Stimulated activated CD4-positive, alpha-beta T cell treated with anti-CD3 and anti-CD28 coated beads, Interleukin-4, amount 100 ng/mL, for 4 hours (primary cell): ENCODE results near the gene RAB12.
"Not testable (repeated sequence)": the region's sequence is repeated elsewhere in the genome, so short reads cannot be mapped to it uniquely, and the experiment has no call there.

Experiments
- DNase-seq, 2 experiments: peaks; one replicate each; pipeline ENCODE4 v3.0.0-alpha.2; 2020

The RAB12 gene

DNA sequence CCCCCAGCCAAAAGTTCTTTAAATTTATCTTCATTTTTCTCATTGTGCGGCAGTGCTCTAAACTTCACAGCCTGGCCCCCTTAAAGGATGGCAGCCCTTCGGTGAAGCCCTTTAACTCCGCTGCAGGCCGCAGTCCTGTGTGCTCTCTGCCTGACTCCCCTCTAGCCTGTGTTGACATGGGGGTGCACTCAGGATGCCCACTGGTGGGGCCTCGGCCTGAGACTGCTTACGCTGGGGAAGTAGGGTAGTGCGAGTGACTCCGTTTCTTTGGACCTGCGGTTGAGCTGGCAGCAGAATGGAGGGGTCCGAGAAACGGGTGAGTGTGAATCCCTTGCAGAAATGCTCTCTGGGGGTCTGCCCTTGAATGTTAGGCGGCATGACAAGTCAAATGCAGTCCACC is 5.6 kb downstream of the RAB12 start:
- DNase-seq: no peak

DNA sequence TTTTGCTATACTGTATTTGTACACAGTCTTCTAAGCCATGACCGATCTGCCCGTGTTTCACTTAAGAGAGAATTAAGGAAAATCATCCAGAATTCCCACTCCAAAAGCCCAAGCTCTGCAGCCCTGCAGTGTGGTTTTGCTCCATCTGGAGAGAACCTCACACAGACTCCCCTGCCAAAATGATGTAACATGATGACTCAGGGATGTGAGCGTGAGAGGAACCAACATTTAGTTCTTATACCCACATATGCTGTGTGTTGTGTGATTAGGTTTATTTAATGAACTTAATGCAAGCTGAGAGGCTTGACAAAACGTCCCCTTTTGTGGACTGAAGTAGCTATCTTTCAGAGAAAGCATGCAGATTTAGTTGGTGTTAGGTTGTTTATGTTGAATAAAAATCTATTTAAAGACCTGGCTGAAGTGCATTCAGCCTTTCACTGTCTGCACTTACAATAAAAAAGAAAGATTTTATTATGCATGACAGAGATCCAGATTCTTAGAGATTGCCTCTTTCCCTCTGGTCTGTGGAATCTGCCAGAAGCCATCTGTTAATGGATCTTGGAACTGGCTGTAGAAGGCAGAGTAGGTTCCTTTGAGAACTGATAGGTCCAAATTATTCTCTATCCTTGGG is 6.3 kb downstream of the RAB12 start:
- DNase-seq: no peak

- DNase-seq: no peak
Measured at GRCh38 chr18:8616028-8616401, 6.8 kb downstream of the RAB12 start.

GRCh38 chr18:8617907-8618306 is 8.7 kb downstream of the RAB12 start:
- DNase-seq: no peak

DNA sequence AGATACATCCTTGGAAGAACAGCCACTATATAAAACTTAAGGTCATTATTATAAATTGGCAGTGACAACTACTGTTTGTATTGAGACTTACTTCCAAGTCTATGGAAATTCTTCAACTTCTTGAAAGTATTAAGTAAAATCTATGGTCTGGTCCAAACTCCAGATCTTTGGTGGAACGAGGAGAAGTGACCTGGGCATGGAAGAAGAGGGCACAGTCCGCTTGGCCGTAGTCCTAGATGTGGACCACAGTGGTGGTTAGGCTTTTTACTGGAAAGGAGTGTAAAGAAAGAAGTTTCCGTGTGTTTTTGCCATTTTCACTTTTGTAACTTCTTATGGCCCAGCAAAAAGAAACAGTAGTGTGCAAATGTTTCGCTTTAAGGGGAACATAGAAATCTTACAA is 9.8 kb downstream of the RAB12 start:
- DNase-seq: no peak

DNA sequence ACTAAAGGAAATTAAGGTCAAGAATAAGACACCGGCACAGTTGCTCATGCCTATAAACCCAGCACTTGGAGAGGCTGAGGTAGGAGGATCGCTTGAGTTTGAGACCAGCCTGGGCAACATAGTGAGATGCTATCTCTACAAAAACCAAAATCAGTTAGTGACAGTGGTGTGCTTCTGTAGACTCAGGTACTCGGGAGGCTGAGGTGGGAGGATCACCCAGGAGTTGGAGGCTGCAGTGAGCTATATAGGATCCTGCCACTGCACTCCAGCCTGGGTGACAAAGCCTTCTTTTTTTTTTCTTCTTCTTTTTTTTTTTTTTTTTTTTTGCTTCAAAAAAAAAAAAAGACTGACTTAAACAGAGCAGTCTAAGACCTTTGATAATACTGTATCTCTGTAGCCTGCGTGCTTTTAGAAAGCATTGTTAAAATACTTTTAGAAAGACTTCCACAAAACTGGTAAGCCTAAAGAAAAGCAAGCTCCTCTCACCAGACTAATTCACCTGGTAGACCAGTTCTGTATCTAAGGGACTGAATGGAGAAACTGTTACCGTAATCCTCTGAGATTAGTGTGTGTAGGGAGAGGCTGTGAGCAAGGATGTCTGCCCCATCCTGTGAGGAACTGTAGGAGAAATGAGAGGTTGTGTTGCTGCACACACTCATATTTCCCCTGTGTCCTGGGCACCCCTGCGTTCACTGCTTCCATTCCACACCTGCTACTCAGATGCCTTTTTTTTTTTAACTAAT is 10.8 kb downstream of the RAB12 start:
- DNase-seq: no peak

- no peak for DNase-seq
Measured at GRCh38 chr18:8620845-8621244, 11.6 kb downstream of the RAB12 start.

- not testable (repeated sequence) for DNase-seq
Measured at GRCh38 chr18:8622625-8623024, 13.4 kb downstream of the RAB12 start.

GRCh38 chr18:8623549-8624106 is 14.4 kb downstream of the RAB12 start:
- DNase-seq: no peak

- DNase-seq: no peak
Measured at GRCh38 chr18:8625461-8626092, 16.3 kb downstream of the RAB12 start.

DNA sequence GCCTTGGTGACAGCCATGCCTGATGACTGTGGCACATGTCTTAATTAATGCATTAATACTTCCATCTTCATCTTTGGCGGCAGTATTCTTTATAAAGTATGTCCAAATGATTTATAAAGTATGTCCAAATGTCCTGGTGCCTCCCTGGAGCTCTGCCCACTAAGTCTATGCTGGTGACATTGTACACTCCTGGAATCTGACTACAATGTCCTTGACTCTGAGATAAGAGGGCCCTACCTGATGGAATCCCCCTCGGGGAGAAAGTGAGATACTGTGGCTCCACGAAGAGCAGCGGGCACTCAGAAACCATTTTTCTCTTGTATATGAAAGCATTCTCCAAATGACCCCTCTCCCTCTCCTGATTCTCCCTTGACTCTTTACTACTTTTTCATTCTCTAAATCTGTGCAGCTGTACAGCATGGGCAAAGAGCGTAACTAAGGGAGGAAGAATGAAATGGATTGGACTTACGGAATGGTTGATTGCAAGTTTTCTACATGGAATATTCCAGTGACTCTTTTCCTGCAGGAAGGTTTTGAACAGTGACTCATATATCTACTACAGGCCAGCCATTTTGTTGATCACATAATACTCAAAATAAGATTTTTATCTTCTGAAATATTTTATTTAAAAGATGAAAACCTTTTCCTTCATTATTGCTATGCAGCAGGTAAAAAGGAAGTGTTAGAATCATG is 17.3 kb downstream of the RAB12 start:
- no peak for DNase-seq

- DNase-seq: no peak
Measured at GRCh38 chr18:8627107-8627472, 17.9 kb downstream of the RAB12 start.

- no peak for DNase-seq
Measured at GRCh38 chr18:8627540-8627939, 18.3 kb downstream of the RAB12 start.

DNA sequence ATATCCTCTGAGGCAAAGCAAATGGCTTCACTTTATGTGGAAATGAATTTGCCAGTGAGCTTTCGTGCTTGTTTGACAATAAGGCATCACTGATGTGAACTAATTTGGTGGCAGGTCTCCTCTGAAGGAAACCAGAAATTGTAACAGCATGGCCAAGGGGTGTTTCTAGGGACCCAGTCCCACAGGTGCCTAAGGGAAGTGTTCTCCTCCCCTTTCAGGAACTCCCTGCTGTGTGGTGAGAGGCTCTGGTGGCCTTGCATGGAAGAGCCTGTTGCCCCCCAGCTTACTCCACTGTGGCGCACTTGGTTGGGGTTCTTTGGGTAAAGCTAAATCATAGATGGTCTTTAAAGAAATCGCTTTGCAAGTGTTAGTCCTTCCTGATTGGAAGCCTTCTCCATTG is 20.4 kb downstream of the RAB12 start:
- no peak for DNase-seq

GRCh38 chr18:8630546-8630945 is 21.3 kb downstream of the RAB12 start:
- DNase-seq: no peak

- no peak for DNase-seq
Measured at GRCh38 chr18:8631265-8631664, 22.0 kb downstream of the RAB12 start.

GRCh38 chr18:8632386-8632785 is 23.1 kb downstream of the RAB12 start:
- DNase-seq: no peak

GRCh38 chr18:8634508-8634907 is 25.3 kb downstream of the RAB12 start:
- DNase-seq: no peak

DNA sequence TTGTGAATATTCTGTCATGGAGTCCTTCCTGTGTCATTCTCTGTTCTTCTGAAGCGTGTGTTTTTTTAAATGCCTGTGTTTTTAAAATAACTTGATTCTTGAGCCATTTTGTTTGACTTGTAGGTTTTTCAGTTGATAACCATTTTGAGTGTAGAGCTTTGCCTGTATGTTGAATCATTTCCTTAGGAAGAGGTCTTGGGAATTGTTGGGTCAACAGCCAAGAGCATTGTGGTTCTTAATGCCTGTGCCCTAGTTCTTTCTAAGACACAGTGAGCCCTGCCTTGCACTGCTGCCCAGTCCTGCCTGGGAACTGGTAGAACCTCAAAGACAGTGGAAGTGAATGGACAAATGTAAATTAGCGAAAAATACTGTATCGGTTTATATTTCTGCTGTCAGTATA is 25.9 kb downstream of the RAB12 start:
- no peak for DNase-seq

GRCh38 chr18:8639762-8640161 is 30.5 kb downstream of the RAB12 start:
- no peak for DNase-seq

GRCh38 chr18:8643326-8643878 is 34.2 kb downstream of the RAB12 start:
- DNase-seq: no peak

DNA sequence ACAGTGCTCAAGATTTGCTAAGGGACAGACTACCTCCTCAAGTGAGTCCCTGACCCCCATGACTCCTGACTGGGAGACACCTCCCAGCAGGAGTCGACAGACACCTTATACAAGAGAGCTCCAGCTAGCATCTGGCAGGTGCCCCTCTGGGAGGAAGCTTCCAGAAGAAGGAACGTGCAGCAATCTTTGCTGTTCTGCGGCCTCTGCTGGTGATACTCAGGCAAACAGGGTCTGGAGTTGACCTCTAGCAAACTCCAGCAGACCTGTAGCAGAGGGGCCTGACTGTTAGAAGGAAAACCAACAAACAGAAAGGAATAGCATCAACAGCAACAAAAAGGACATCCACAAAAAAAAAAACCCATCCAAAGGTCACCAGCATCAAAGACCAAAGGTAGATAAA is 38.1 kb downstream of the RAB12 start:
- not testable (repeated sequence) for DNase-seq
